DOHH2 (cell line): ENCODE measurements around the gene KCNIP4.

Experiments used
- H3F3A ChIP-seq: fragments of 200-600 bp; sonication (generic), shearing (Covaris generic); 2 replicates; pipeline ENCODE4 v1.6.0; 2016; ENCODE audit warnings: antibody characterized with exemption, mild to moderate bottlenecking; ENCODE audit not compliant: control insufficient read depth, insufficient read depth
- H3K27ac ChIP-seq: fragments of 200-600 bp; sonication (generic); 2 replicates; pipeline ENCODE4 v1.5.1; 2014; ENCODE audit warnings: low read depth, mild to moderate bottlenecking, low read length, moderate library complexity
- H3K27me3 ChIP-seq: fragments of 200-600 bp; sonication (generic); 2 replicates; pipeline ENCODE4 v1.6.1; 2014; ENCODE audit warnings: mild to moderate bottlenecking, low read length, mixed read lengths; ENCODE audit not compliant: control insufficient read depth
- H3K36me3 ChIP-seq: fragments of 200-600 bp; sonication (generic); 2 replicates; pipeline ENCODE4 v1.6.1; 2014; ENCODE audit warnings: mild to moderate bottlenecking, low read length, moderate library complexity, mixed read lengths; ENCODE audit not compliant: control insufficient read depth
- H3K4me1 ChIP-seq: fragments of 200-600 bp; sonication (generic); 2 replicates; pipeline ENCODE4 v1.6.1; 2014; ENCODE audit warnings: mild to moderate bottlenecking, low read length, mixed read lengths; ENCODE audit not compliant: control insufficient read depth
- H3K4me2 ChIP-seq: fragments of 200-600 bp; sonication (generic); 2 replicates; pipeline ENCODE4 v1.6.0; 2014; ENCODE audit warnings: mild to moderate bottlenecking, low read length, moderate library complexity
- H3K4me3 ChIP-seq: fragments of 200-600 bp; sonication (generic); 2 replicates; pipeline ENCODE4 v1.5.1; 2014; ENCODE audit warnings: mild to moderate bottlenecking, low read length, mixed read lengths
- H3K79me2 ChIP-seq: fragments of 200-600 bp; sonication (generic); 2 replicates; pipeline ENCODE4 v1.6.1; 2014; ENCODE audit warnings: mild to moderate bottlenecking, low read length, mixed read lengths; ENCODE audit not compliant: control insufficient read depth
- H3K9me2 ChIP-seq: fragments of 200-600 bp; sonication (generic); replicated peaks from 2 replicates; pipeline ENCODE4 v1.6.1; 2014; ENCODE audit warnings: mild to moderate bottlenecking, low read length, mixed read lengths; ENCODE audit not compliant: control insufficient read depth
- H3K9me3 ChIP-seq: fragments of 200-600 bp; sonication (generic); 2 replicates; pipeline ENCODE4 v1.6.1; 2014; ENCODE audit warnings: antibody characterized with exemption, low read length, mixed read lengths; ENCODE audit not compliant: control insufficient read depth, insufficient read depth
- H4K20me1 ChIP-seq: fragments of 200-600 bp; sonication (generic); 2 replicates; pipeline ENCODE4 v1.6.0; 2014; ENCODE audit warnings: low read depth, mild to moderate bottlenecking, antibody characterized with exemption, low read length, moderate library complexity; ENCODE audit not compliant: control insufficient read depth, insufficient read depth
- EZH2phosphoT487 ChIP-seq: fragments of 200-600 bp; sonication (generic); IDR thresholded peaks from 2 replicates; pipeline ENCODE4 v1.6.1; 2017; ENCODE audit warnings: borderline replicate concordance, mild to moderate bottlenecking, antibody characterized with exemption, low read length, moderate library complexity, mixed read lengths
- TF ChIP-seq, protein P1 (sequence below): fragments of 200-600 bp; sonication (generic); IDR thresholded peaks from one replicate; pipeline ENCODE4 v1.5.1; 2014; ENCODE audit warnings: antibody characterized with exemption, mild to moderate bottlenecking, low read depth, low read length; ENCODE audit not compliant: poor library complexity, severe bottlenecking

The KCNIP4 gene

GRCh38 chr4:21628916-21629610 lies 319.5 kb downstream of the KCNIP4 start:
- Histone ChIP-seq H3K4me2 (no peak overlapping the region), H3K27me3 (no peaks in the 10 kb centered on the region), H3K4me1 (no peaks in the 10 kb centered on the region), H3K9me3 (no peaks in the 10 kb centered on the region), H3K79me2 (no peaks in the 10 kb centered on the region), H4K20me1 (no peaks in the 10 kb centered on the region), H3K36me3 (no peaks in the 10 kb centered on the region), H3K9me2 (no peaks in the 10 kb centered on the region), H3K27ac (no peak overlapping the region), H3F3A (no peaks in the 10 kb centered on the region), H3K4me3 (no peak overlapping the region)
- TF ChIP-seq EZH2phosphoT487: no peak
- TF ChIP-seq, protein P1, sequence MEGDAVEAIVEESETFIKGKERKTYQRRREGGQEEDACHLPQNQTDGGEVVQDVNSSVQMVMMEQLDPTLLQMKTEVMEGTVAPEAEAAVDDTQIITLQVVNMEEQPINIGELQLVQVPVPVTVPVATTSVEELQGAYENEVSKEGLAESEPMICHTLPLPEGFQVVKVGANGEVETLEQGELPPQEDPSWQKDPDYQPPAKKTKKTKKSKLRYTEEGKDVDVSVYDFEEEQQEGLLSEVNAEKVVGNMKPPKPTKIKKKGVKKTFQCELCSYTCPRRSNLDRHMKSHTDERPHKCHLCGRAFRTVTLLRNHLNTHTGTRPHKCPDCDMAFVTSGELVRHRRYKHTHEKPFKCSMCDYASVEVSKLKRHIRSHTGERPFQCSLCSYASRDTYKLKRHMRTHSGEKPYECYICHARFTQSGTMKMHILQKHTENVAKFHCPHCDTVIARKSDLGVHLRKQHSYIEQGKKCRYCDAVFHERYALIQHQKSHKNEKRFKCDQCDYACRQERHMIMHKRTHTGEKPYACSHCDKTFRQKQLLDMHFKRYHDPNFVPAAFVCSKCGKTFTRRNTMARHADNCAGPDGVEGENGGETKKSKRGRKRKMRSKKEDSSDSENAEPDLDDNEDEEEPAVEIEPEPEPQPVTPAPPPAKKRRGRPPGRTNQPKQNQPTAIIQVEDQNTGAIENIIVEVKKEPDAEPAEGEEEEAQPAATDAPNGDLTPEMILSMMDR: no peak

GRCh38 chr4:21628116-21628670 lies 320.4 kb downstream of the KCNIP4 start:
- H3K36me3 ChIP-seq: no peaks in the 10 kb centered on the region
- H3K79me2 ChIP-seq: no peaks in the 10 kb centered on the region
- no peak overlapping the region for H3K4me2 ChIP-seq
- no peak for TF ChIP-seq EZH2phosphoT487
- no peaks in the 10 kb centered on the region for H3K9me2 ChIP-seq
- no peaks in the 10 kb centered on the region for H3K27me3 ChIP-seq
- no peak overlapping the region for H3K27ac ChIP-seq
- no peaks in the 10 kb centered on the region for H3K9me3 ChIP-seq
- no peaks in the 10 kb centered on the region for H3K4me1 ChIP-seq
- H4K20me1 ChIP-seq: no peaks in the 10 kb centered on the region
- H3F3A ChIP-seq: no peaks in the 10 kb centered on the region
- H3K4me3 ChIP-seq: no peak overlapping the region

- Histone ChIP-seq H4K20me1 (no peaks in the 10 kb centered on the region), H3K36me3 (no peaks in the 10 kb centered on the region), H3K4me1 (no peaks in the 10 kb centered on the region), H3K4me2 (no peak overlapping the region), H3K9me2 (no peaks in the 10 kb centered on the region), H3K27me3 (no peaks in the 10 kb centered on the region), H3F3A (no peaks in the 10 kb centered on the region), H3K4me3 (no peak overlapping the region), H3K27ac (no peak overlapping the region), H3K9me3 (no peaks in the 10 kb centered on the region), H3K79me2 (no peaks in the 10 kb centered on the region)
- TF ChIP-seq, protein P1: no peak
- TF ChIP-seq EZH2phosphoT487: no peak
Measured at GRCh38 chr4:21625447-21625846, 323.1 kb downstream of the KCNIP4 start.

- H3K79me2 ChIP-seq: no peaks in the 10 kb centered on the region
- TF ChIP-seq, protein P1: no peak
- TF ChIP-seq EZH2phosphoT487: no peak
- no peak overlapping the region for H3K27ac ChIP-seq
- H3F3A ChIP-seq: no peaks in the 10 kb centered on the region
- H3K27me3 ChIP-seq: no peaks in the 10 kb centered on the region
- no peak overlapping the region for H3K4me3 ChIP-seq
- H3K9me3 ChIP-seq: no peaks in the 10 kb centered on the region
- H3K9me2 ChIP-seq: no peaks in the 10 kb centered on the region
- H3K4me1 ChIP-seq: no peaks in the 10 kb centered on the region
- H3K4me2 ChIP-seq: no peak overlapping the region
- H3K36me3 ChIP-seq: no peaks in the 10 kb centered on the region
- no peaks in the 10 kb centered on the region for H4K20me1 ChIP-seq
Measured at GRCh38 chr4:21605006-21605405, 343.6 kb downstream of the KCNIP4 start.
